Effector memory CD4-positive, alpha-beta T cell (primary cell): ENCODE data around the gene CACNG1.

Experiments used
- DNase-seq, 3 donors: peaks; one replicate each; pipeline ENCODE4 v3.0.0-alpha.2; 2020
- H3K27ac ChIP-seq: 2 replicates; pipeline ENCODE4 v1.7.0; 2013; ENCODE audit warnings: mild to moderate bottlenecking, low read length, moderate library complexity; ENCODE audit not compliant: insufficient read depth, poor library complexity, severe bottlenecking
- H3K27me3 ChIP-seq: replicated peaks from 2 replicates; pipeline ENCODE4 v1.7.0; 2013; ENCODE audit warnings: mild to moderate bottlenecking, low read length; ENCODE audit not compliant: insufficient read depth, control insufficient read depth, poor library complexity, severe bottlenecking
- H3K36me3 ChIP-seq: 2 replicates; pipeline ENCODE4 v1.7.0; 2013; ENCODE audit warnings: mild to moderate bottlenecking, low read length, moderate library complexity; ENCODE audit not compliant: control insufficient read depth, insufficient read depth
- H3K4me1 ChIP-seq: 2 replicates; pipeline ENCODE4 v1.7.0; 2013; ENCODE audit warnings: low read length, mild to moderate bottlenecking; ENCODE audit not compliant: control insufficient read depth, insufficient read depth, poor library complexity, severe bottlenecking
- H3K4me3 ChIP-seq: 2 replicates; pipeline ENCODE4 v1.7.0; 2013; ENCODE audit warnings: low read length, low read depth, mild to moderate bottlenecking; ENCODE audit not compliant: insufficient read depth, poor library complexity, severe bottlenecking
- H3K9me3 ChIP-seq: 2 replicates; pipeline ENCODE4 v1.7.0; 2013; ENCODE audit warnings: mild to moderate bottlenecking, low read length, moderate library complexity; ENCODE audit not compliant: control insufficient read depth

Gene CACNG1

GRCh38 chr17:67015001-67015400, 29.4 kb upstream of the CACNG1 start:
- Histone ChIP-seq H3K36me3 (no peaks in the 10 kb centered on the region), H3K9me3 (no peaks in the 10 kb centered on the region), H3K4me3 (no peak overlapping the region), H3K4me1 (no peaks in the 10 kb centered on the region), H3K27ac (no peak overlapping the region), H3K27me3 (no peaks in the 10 kb centered on the region)
- no peak for DNase-seq

DNA sequence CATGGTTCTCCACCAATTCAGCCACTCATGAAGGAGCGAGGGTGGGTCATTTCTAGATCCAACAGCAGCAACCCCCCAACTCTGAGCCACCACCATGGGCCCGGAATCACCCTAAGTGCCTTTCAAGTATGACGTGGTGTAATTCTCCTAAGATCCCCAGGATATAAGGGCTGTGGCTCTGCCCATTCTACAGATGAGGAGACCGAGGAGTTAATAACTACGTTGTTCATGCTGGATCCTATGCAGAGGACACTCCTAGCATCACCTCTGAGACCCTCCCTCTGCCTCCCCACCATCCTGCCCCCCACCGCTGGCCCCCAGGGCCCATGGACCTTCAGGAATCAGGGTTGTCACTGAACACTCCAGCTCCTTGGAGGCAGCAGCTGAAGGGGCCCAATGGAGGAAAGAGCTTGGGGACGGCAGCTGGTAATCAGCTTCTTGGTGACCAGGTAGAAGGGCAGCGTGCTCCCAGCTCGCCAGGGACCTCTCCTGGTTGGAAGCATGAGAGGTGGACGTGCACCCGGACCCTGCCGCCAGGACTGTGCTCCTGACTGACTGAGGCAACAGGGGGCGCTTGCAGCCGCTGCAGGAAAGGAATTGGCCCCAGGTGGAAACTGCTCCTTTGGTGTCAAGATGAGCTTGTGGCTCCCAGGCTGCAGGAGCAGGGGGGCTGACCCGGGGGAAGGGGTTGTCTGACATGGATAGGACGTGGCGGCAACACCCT, 28.2 kb upstream of the CACNG1 start:
- H3K27me3 ChIP-seq = no peaks in the 10 kb centered on the region
- no peaks in the 10 kb centered on the region for H3K9me3 ChIP-seq
- H3K4me3 ChIP-seq = no peak overlapping the region
- no peaks in the 10 kb centered on the region for H3K36me3 ChIP-seq
- H3K27ac ChIP-seq = no peak overlapping the region
- no peaks in the 10 kb centered on the region for H3K4me1 ChIP-seq
- DNase-seq = no peak

- no peak overlapping the region for H3K27ac ChIP-seq
- H3K4me3 ChIP-seq = no peak overlapping the region
- H3K4me1 ChIP-seq = no peaks in the 10 kb centered on the region
- H3K36me3 ChIP-seq = no peaks in the 10 kb centered on the region
- H3K9me3 ChIP-seq = no peaks in the 10 kb centered on the region
- H3K27me3 ChIP-seq = no peaks in the 10 kb centered on the region
- DNase-seq = no peak
Measured at GRCh38 chr17:67017910-67018309, 26.4 kb upstream of the CACNG1 start.

- Histone ChIP-seq H3K9me3 (no peaks in the 10 kb centered on the region), H3K36me3 (no peaks in the 10 kb centered on the region), H3K4me3 (no peak overlapping the region), H3K27me3 (no peaks in the 10 kb centered on the region), H3K4me1 (no peaks in the 10 kb centered on the region), H3K27ac (no peak overlapping the region)
- DNase-seq = no peak
Measured at GRCh38 chr17:67018471-67019434, 25.6 kb upstream of the CACNG1 start.

GRCh38 chr17:67019809-67020208, 24.5 kb upstream of the CACNG1 start:
- no peak for DNase-seq
- Histone ChIP-seq H3K4me1 (no peaks in the 10 kb centered on the region), H3K4me3 (no peak overlapping the region), H3K27ac (no peak overlapping the region), H3K9me3 (no peaks in the 10 kb centered on the region), H3K36me3 (no peaks in the 10 kb centered on the region), H3K27me3 (no peaks in the 10 kb centered on the region)

GRCh38 chr17:67020293-67020766, 24.0 kb upstream of the CACNG1 start:
- no peaks in the 10 kb centered on the region for H3K27me3 ChIP-seq
- no peaks in the 10 kb centered on the region for H3K36me3 ChIP-seq
- no peak for DNase-seq
- H3K4me1 ChIP-seq = no peaks in the 10 kb centered on the region
- H3K4me3 ChIP-seq = no peak overlapping the region
- no peak overlapping the region for H3K27ac ChIP-seq
- no peaks in the 10 kb centered on the region for H3K9me3 ChIP-seq

GRCh38 chr17:67021196-67021595, 23.2 kb upstream of the CACNG1 start:
- H3K9me3 ChIP-seq = no peaks in the 10 kb centered on the region

GRCh38 chr17:67021743-67022450, 22.5 kb upstream of the CACNG1 start:
- no peak for DNase-seq

More at GRCh38 chr17:67021196-67021595, 23.2 kb upstream of the CACNG1 start:
- no peak for DNase-seq
- Histone ChIP-seq H3K36me3 (no peaks in the 10 kb centered on the region), H3K4me1 (no peaks in the 10 kb centered on the region), H3K4me3 (no peak overlapping the region), H3K27ac (no peak overlapping the region), H3K27me3 (no peaks in the 10 kb centered on the region)

DNA sequence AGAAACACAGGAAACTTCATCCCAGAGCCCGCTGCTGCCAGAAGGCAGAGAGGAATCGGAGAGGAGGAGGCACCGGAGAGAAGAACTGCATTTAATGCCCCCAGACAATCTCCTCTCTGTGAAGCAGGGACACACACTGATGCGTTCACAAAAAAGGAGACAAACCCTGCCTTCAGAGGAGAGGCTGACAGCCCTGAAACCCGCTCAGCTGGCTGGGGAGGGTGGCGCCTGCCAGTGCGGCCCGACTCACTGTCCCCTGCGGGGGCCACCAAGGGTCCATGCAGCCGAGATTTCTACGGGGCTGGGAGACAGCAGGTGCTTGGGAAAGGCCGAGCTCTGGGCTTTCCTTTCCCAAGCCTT, 21.9 kb upstream of the CACNG1 start:
- Histone ChIP-seq H3K36me3 (no peaks in the 10 kb centered on the region), H3K4me3 (no peak overlapping the region), H3K4me1 (no peaks in the 10 kb centered on the region), H3K27me3 (no peaks in the 10 kb centered on the region), H3K27ac (no peak overlapping the region), H3K9me3 (no peaks in the 10 kb centered on the region)
- DNase-seq = no peak

More at GRCh38 chr17:67021743-67022450, 22.5 kb upstream of the CACNG1 start:
- no peaks in the 10 kb centered on the region for H3K36me3 ChIP-seq
- no peak overlapping the region for H3K27ac ChIP-seq
- no peak overlapping the region for H3K4me3 ChIP-seq
- no peaks in the 10 kb centered on the region for H3K4me1 ChIP-seq
- H3K27me3 ChIP-seq = no peaks in the 10 kb centered on the region
- no peaks in the 10 kb centered on the region for H3K9me3 ChIP-seq
